Peyer's patch (tissue), 4 donors: Measurements from ENCODE around the gene TAAR8.

Experiments
- CTCF ChIP-seq, 6 experiments: fragments of 450-650 bp in 4 of 6; fragments of 200-600 bp in 2 of 6; sonication (generic) in 1 of 6; IDR thresholded peaks; one replicate each; pipeline ENCODE4 v1.5.1; 2017 to 2019; ENCODE audit warnings: antibody characterized with exemption in 6 of 6, mild to moderate bottlenecking in 3 of 6, moderate library complexity in 1 of 6
- POLR2A ChIP-seq, 2 donors: fragments of 450-650 bp; IDR thresholded peaks; one replicate each; pipeline ENCODE4 v1.5.1; 2017; ENCODE audit warnings: antibody characterized with exemption in 2 of 2, mild to moderate bottlenecking in 2 of 2, moderate library complexity in 2 of 2

DNA sequence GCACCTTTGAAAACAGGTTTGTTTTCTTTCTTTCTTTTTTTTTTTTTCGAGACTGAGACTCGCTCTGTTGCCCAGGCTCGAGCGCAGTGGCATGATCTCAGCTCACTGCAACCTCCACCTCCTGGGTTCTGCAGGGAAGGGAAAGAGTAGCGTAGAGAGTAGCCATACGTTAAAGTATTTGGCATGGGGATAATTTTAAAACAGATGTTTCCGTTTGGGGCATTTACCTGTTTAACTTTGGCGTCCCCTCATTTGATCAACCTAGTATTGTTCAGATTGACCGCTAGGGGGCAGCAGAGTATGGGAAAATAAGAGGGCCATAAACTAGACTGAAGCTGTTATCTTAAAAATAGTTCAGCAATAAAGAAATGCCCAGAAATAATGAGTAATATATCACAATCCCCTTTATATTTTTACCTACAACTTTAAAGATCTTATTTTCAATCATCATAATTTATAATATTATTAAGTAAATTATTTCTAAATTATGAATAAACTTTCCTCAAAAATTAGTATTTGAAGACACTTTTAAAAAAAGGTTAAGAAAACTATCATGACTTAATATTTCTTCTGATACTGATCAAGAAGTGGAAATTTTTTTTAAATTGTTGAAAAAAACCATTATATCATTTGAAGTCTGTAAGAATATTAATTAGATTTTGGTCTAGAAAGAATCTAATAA, 22.0 kb upstream of the TAAR8 start:
- TF ChIP-seq CTCF (IDR thresholded peaks at IDR 0.05) = peak; percentile 53 to 94 (median 90)
- TF ChIP-seq POLR2A (IDR thresholded peaks at IDR 0.05) = no peak
